GM21423 (cell line): ENCODE data around the gene MACROD1.

Experiments used
- ATAC-seq: cut with Tn5 transposase; IDR thresholded peaks from one replicate; pipeline ENCODE4 v1.9.1; 2021; ENCODE audit warnings: mild to moderate bottlenecking, moderate library complexity; ENCODE audit not compliant: unreplicated experiment

MACROD1 gene

GRCh38 chr11:64165842-64166635 is at the start of gene MACROD1:
Gene MACROD1 (minus strand): TSS chr11:64166113. CDS start chr11:64165994, 119 bp downstream.
- peak; percentile 82 for ATAC-seq

- ATAC-seq, result no peak
These were observed 45.4 kb upstream of the MACROD1 start for GRCh38 chr11:64211181-64211872.

GRCh38 chr11:64210301-64211020 is 44.5 kb upstream of the MACROD1 start:
- ATAC-seq, result no peak

- ATAC-seq, result no peak
These were observed 43.6 kb upstream of the MACROD1 start for GRCh38 chr11:64209563-64209843.

- ATAC-seq, result no peak
These were observed 43.1 kb upstream of the MACROD1 start for GRCh38 chr11:64208796-64209562.

- ATAC-seq, result no peak
These were observed 42.3 kb upstream of the MACROD1 start for GRCh38 chr11:64208086-64208795.

GRCh38 chr11:64207256-64208085 is 41.6 kb upstream of the MACROD1 start:
- ATAC-seq, result peak; percentile 59

GRCh38 chr11:64206457-64207255 is 40.7 kb upstream of the MACROD1 start, which contains the start of gene FERMT3:
Gene FERMT3 (plus strand): TSS chr11:64206721. CDS start chr11:64207365, 644 bp downstream.
- peak; percentile 50 for ATAC-seq

GRCh38 chr11:64204464-64204989 is 38.6 kb upstream of the MACROD1 start:
- ATAC-seq, result no peak

- no peak for ATAC-seq
These were observed 38.1 kb upstream of the MACROD1 start for GRCh38 chr11:64204080-64204440.

- ATAC-seq, result no peak
These were observed 37.6 kb upstream of the MACROD1 start for GRCh38 chr11:64203421-64204079.

- no peak for ATAC-seq
These were observed 37.1 kb upstream of the MACROD1 start for GRCh38 chr11:64202992-64203391.

GRCh38 chr11:64201543-64201942 is 35.6 kb upstream of the MACROD1 start:
- no peak for ATAC-seq

GRCh38 chr11:64198511-64198910 is 32.6 kb upstream of the MACROD1 start:
- no peak for ATAC-seq

GRCh38 chr11:64196626-64197025 is 30.7 kb upstream of the MACROD1 start:
- ATAC-seq, result no peak

- no peak for ATAC-seq
These were observed 26.5 kb upstream of the MACROD1 start for GRCh38 chr11:64192434-64192833.

- ATAC-seq, result no peak
These were observed 20.7 kb upstream of the MACROD1 start for GRCh38 chr11:64186492-64187165.
